Fibroblast of skin of right biceps (primary cell): ENCODE data around the gene ASIC2.

ENCODE experiments used
- DNase-seq: peaks from one replicate; pipeline ENCODE4 v3.0.0-alpha.2; 2013

Gene ASIC2

DNA sequence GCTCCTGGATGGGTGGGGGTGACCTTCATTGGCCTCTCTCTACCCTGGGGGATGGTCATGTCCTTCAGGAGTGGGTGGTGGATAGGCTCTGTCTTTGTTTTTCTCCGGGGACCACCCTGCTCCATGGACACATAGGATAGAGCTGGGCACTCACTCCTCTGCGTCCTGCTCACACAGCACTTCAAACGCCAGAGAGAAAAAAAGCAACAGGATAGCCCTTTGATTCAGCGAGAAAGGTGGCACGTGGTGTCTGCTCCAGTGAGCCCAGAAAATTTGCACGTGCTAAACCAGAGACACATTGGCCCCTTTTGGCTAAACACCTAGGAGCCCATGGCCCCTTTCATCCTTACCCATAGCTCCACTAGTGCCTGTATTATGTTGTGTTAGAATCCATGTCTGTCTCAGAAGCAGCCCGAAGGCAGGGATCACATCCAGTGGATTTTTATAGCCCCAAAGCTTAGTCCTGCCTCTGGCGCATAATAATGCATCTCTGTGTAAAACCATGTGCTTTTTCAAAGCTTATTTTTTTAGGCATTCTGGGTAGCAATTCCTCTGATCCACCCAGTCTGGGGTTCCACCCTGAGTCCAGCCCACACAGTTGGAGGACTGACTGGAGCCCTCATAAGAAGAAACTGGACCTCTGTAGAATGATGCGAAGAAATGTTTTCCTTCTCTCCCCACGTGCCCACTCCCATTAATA is 90.1 kb downstream of the ASIC2 start:
- no peak for DNase-seq

DNA sequence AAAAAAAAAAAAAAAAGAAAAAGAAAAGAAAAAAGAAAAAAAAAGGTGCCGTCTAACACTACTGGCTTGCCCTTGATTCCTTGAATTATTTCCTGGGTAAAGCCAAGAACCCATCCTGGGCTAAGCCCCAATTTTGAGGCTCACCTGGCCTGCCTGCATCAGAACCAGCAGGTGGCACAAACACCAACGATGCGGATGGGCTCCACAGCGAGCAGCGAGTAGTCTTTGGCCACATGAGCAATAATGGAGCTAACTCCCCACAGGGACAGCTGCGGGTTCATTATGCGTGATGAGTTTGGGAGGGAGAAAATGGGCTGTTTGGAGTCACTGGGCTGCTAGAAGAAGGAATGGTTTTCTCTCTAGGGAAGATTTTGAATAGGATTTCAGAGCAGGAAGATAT is 91.1 kb downstream of the ASIC2 start:
- DNase-seq: no peak

- DNase-seq: no peak
Observed at GRCh38 chr17:33201283-33201682, 91.8 kb downstream of the ASIC2 start.

DNA sequence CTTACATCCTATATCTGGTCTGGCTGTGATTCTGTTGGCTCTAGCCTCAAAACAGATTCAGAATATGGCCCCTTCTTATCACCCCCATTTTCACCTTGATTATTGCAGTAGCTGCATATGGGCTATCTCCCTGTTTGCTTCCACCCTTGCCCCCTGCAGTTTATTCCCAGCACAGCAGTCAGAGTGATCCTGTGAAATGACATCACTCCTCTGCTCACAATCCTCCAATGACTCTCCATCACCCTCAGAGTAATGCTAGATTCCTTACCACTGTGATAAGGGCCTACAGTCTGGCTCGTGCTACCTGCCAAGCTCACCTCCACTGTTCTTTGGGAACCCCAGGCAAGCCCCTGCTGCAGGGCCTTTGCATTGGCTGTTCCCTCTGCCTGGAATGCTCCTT is 92.5 kb downstream of the ASIC2 start:
- DNase-seq: peak; percentile 18

DNA sequence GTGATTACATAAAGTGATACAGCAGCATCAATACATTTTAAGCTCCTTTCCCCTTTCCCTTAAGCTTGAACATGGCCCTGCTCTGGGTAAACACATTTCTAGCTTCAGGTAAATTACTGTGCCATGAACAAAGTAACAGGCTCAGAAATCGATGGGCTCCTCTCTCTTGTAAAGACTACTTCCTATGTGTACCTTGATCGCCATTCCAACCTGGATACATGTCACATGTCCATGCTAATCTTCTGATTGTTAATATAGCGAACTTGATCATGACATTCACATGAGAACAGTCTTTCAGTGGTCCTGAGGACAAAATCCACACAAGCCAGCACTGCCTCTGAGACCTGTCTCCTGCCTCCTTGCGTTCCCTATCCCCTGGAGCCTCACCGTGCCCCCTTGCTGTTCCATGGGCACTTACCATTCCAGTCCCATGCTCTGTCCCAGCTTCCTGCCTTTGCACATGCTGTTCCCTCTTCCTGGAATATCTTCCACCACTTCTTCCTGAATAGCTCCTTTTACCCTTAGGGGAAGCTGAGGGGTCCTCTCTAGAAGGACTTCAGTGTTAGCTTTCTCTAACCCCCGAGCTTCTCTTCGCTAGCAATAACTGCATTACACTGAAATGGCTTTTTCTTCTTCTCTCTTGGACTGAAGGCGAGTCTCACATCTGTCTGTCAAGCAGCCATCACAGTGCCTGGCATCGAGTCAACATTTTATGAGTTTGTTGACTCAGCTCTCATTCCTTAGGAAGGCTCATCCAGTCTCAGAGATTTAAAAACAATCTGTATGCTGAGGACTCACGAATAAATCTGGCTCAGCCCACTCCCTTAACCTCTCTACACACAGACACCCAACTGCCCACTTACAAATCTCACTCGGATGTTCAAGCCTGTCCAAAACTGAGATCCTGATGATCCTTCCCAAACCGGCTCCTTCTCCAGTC is 93.3 kb downstream of the ASIC2 start:
- peak; percentile 58 for DNase-seq

DNA sequence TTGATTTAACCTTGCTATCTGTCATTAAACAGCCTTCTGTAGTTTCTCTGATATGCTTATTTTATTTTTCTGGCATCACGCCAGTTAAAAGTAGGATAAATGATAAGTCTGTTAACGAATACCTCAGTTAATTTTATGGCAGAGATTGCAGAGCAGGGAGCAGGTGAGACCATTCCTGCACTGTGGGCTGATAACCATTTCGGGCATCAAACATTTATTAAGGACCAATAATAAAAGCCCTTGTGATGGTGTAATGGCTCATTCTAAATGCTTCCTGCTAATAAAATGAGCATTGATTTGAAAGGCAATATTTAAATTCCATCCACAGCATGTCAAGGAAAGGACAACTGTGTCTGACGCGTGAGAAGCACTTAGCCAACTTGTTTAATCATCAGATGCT is 94.1 kb downstream of the ASIC2 start:
- no peak for DNase-seq

- DNase-seq: no peak
Observed at GRCh38 chr17:33197342-33197741, 95.8 kb downstream of the ASIC2 start.

DNA sequence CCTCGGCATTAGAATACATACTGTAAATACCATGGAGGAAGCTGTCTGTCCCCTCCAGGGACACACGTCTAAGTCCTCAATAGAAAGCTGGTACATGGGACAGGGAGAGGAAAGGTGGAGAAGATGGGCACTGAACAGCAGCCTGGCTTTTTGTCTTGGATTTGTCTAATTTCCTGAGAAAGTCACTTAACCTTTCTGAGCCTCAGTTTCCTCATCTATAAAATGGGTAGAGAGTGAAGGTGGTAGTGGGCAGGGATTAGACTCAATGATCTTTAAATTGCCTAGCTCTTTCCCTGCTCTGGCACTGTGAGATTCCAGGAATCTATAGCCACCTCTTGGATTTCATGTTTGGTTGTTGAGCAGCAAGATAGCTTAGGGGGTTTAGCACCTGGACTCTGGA is 96.2 kb downstream of the ASIC2 start:
- DNase-seq: no peak

DNA sequence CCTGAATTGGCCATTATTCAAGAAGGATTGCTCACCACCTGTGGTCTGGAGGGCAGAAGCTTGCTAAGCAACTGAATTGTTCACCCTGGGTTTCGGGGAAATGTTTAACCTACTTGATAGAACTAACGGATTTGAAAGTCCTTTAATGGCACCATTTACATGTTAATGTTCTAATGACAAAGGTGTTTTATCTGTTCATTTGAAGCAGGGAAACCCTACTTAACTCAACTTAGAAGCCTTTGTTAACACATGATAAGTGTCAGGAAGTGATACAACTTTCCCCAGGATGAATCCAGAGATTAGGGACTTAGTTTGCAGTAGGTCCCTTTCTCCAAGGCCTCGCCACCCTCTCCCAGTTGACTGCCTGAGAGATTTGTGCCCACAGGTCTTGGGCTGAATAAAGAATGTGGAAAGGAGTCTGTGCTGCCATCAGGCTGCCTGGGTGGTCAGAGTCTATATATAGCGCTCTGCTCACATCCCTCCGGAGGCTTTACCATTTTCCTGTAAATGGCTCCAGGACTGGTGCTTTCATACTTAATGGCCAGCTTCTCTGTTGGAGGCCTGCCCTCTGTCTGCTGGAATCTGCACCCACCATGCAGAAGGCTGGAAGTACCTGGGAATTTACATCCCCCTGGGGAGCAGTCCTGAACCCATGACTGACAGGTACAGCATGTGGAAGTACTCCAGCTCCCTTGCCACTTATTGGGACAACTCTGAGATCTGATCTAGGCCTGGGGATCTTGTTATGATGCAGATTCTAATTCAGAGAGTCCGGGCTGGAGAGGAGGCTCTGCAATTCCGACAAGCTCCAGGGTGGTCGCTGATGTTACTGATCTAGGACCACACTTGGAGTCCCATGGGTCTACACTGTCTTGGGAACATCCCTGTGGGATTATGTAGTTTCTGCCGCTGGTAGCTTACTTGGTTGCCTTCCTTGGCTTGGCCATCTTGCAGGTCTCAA is 99.9 kb downstream of the ASIC2 start:
- DNase-seq: peak; percentile 46

DNA sequence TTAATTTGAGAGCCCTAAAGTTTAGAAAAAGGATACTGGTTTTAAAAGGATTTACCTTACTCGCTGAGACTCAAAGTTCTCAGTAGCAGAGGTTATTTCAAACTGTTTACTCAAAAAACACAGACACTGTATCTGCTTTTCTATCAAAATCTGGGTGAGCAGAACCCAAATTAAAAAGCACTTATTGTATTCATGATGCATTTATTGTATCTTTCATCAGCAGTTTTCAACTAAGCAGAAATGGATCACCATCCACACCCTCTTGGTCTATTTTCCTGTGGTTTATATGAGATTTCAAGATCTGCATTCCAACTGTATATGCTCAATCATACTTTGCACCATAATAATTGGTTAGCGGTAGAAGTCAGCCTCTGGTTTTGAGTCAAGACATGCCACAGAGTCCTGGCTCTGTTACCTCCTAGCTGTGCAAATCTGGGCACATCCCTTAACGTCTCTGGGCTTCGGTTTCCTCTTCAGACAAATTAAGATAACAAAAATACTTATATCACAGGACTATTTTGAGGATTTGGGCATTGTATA is 109.5 kb downstream of the ASIC2 start:
- peak; percentile 44 for DNase-seq

GRCh38 chr17:33179151-33179550 is 113.9 kb downstream of the ASIC2 start:
- no peak for DNase-seq

DNA sequence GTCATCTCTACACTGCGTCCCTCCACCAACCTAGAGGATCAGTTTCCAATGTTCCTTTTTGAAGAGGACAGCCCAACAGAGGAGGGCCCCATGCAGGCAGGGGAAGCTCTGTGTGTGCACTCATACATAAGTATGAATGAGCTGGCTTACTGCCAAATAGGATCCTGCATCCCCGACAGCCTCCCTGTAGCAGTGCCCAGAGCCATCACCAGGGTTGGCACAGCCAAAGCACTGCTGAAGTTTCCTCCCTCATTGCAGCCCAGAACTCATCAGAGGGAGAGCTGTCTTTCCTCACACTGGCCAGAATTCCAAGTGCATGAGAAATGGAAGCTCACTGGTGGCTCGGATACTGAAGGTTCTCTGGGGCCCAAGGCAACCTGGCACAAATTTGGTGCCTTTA is 114.4 kb downstream of the ASIC2 start:
- no peak for DNase-seq

- peak; percentile 16 for DNase-seq
Observed at GRCh38 chr17:33175562-33175961, 117.5 kb downstream of the ASIC2 start.

GRCh38 chr17:33171931-33172330 is 121.2 kb downstream of the ASIC2 start:
- peak; percentile 5 for DNase-seq

GRCh38 chr17:33169580-33170285 is 123.4 kb downstream of the ASIC2 start:
- DNase-seq: peak; percentile 81

DNA sequence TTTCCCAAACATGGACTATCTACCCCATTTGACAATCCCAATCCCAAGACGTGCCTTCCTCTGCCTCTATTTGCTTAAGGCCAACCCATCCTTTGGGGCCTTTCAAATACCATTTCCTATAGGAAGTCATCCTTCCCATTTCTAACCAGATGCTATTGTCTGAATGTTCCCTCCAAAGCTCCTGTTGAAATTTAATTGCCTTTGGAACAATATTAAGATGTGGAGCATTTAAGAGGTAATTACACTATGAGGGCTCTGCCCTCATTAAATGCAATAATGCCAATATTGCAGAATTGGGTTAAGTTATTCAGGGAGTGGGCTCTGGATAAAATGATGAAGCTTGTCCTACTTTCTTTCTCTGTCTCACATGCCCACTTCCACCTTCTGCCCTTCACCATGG is 125.4 kb downstream of the ASIC2 start:
- no peak for DNase-seq

DNA sequence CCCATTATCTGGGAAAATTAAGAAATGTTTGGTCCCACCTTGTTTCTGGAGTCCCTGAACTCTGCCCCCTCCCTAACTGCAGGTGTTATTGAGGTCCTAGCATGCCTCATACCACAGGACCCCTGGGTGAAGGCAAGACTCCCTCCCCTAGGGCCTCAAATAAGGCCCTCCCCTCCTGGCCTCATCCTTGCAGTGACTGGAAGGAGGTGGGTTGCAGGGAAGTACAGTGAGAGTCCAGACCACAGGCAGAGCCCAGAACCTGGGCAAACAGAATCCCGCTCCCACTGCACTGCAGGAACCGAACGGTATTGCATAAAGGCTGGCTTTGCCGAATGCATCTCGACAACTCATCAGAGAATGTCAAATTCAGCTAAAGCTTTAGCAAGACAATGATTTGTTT is 126.6 kb downstream of the ASIC2 start:
- DNase-seq: no peak

DNA sequence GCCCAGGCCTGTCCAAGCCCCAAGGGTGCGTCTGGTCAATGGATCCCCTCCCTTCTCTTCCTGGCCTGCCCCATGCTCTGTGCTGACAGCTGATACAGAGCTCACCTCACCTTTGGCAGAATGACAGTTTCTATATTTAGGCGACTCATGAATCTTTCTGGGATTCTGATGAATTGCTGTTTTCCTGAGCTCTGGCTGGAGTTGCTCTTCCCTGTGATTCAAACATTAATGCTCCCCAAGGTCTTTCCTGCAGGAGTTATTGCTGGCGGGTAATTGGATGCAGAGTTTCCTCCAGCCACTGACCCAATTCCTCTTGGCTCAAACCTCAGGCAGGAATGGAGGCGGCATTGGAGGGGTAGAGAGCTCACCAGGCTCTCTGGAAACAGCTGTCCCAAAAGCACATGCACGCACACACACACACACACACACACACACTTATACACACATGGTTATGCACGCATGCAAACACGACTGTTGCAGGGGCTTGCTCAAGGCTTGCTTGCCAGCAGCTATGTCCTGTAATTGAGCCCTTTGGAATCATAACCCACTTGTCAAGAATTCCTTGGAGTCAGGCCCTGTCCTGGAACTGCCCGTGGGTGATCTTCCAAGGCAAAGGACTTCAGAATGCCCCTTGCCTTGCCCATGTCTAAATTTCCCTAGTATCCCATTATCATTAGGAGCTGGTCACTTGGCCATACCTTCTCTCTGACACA is 128.8 kb downstream of the ASIC2 start:
- DNase-seq: peak; percentile 73

- DNase-seq: no peak
Observed at GRCh38 chr17:33163533-33164168, 129.4 kb downstream of the ASIC2 start.

GRCh38 chr17:33154869-33155455 is 138.1 kb downstream of the ASIC2 start:
- DNase-seq: no peak
